Epidermal melanocyte (primary cell): ENCODE data around the gene WNK4.

Experiments used
- DNase-seq: peaks from one replicate; pipeline ENCODE4 v3.0.0; 2011; ENCODE audit warnings: low spot score; ENCODE audit not compliant: insufficient read length

WNK4 gene

DNA sequence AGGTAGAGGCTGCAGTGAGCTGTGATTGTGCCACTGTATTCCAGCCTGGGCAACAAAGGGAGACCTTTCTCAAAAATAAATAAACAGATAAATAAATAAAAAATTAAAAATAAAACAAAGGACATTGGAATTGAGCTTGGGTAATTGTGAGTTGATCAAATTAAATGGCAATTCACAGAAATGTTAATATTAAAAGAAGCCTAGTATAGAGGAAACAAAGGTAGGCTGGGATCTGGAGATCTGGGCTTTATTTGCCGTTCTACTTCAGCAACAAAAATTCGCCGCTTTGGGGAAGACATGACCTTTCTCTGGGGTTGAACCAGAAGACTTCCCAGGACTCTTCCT is 7.5 kb upstream of the WNK4 start:
- DNase-seq, result no peak

DNA sequence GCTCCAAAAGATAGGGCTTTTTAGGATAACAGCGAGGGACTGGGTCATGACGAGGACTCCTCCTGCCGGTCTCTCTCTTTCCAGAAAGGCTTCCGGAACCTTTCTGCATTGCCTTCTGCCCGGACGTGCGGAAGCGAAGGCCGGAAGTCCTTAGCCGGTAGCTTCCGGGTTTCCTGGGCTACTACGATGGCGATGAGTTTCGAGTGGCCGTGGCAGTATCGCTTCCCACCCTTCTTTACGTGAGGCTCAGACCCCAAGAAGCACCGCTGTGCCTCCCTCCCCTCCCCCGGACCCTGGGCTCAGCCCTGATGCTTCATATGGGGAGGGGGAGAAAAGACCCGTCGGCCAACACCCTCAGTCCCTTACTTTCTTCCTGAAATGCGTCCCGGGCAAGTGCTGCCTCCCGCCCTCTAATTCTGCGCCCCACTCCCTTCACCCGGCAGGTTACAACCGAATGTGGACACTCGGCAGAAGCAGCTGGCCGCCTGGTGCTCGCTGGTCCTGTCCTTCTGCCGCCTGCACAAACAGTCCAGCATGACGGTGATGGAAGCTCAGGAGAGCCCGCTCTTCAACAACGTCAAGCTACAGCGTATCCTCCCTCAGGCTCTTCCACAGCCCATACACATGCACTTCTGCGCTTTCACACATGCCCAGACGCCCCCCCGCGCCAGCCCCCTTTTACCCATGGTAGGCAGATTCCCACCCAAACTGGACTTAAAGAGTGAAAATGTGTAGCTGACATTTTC is 6.9 kb upstream of the WNK4 start, which contains the start of gene VPS25:
Gene VPS25, plus strand, starts transcription at position 160 of the 746 bp plus-strand sequence. Its CDS starts 27 bp downstream, at position 187.
- peak; percentile 91 for DNase-seq

- DNase-seq, result no peak
Observed at GRCh38 chr17:42774066-42774745, 6.2 kb upstream of the WNK4 start.

DNA sequence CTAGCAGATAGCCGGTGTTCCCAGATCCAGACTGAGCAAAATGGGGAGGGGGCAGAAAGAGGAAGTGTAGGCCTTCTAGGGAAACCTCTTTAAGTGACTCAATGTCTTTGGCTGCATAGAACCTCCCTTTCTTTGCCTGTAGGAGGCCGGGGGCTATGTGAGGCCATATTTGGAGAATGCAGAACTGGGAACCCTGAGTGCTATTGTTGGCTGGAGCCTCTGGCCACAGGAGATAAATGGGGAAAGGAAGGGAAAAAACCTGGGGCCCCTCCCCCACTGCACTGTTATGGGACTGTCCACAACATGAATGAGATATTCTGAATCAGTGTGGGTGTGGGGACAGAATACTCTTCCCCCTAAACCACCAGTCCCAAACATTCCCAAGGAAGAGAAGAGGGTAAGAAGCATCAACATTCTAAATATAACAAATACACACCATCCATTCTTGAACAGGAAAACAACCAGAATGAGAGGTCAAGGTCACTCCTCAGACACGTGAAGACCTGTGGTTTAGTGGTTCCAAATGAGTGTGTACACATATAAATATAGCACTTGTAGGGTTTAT is 4.8 kb upstream of the WNK4 start:
- no peak for DNase-seq

DNA sequence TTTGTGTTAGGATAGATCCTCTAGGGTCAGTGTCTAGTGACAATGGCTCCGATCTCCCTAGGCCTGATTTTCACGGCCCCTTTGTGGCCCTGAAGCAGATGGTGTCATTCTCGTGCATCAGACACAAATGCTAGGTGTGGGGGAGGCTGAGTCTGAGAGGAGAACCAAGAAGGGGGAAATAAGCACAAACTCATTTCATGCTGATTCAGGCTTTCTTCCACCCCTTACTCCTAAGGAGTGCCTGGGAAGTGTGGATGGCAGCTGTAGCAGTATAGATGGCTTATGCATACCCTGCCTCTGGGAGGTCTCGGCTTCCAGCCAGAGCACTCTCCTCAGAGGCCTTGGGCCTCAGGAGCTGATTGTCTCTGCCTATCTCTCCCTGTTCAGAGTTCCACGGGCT is 1.8 kb upstream of the WNK4 start:
- no peak for DNase-seq

DNA sequence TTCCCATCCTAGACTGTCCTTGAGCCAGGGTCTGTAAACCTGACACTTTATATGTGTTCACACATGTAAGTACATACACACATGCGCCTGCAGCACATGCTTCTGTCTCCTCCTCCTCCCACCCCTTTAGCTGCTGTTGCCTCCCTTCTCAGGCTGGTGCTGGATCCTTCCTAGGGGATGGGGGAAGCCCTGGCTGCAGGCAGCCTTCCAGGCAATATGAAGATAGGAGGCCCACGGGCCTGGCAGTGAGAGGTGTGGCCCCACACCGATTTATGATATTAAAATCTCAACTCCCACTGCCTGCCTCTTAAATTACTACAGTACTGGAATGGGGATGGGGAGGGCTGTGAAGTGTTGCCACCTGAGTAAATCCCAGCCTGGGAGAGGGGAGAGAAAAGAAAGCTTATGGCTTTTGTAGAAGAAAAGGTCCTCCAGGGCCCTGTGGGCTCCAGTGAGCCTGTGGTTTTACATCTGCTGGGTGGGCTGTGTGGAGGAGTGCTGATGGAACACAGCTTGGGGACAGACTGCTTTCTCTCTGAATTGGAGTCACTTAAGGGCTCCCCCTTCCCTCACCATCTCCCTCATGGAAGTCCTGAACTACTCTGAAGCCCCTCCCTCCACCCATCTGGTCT is 990 bp upstream of the WNK4 start:
- no peak for DNase-seq

DNA sequence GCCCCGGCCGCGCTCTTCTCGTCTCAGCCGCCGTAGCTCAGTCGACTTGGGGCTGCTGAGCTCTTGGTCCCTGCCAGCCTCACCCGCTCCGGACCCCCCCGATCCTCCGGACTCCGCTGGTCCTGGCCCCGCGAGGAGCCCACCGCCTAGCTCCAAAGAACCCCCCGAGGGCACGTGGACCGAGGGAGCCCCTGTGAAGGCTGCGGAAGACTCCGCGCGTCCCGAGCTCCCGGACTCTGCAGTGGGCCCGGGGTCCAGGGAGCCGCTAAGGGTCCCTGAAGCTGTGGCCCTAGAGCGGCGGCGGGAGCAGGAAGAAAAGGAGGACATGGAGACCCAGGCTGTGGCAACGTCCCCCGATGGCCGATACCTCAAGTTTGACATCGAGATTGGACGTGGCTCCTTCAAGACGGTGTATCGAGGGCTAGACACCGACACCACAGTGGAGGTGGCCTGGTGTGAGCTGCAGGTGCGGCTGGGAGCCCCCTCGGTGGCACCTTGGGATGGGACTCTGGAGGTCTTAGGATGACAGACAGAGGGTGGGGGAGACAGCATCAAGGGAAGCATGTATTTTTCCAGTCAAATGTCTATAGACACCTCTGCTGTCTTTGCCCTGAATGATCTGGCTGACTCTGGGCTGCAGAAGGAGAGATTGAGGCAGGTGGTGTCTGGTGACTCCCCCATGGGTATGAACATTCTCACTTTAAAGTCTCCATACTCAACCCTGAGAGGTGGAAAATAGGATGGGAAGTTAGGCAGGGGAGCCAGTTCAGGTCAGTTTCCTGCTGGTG is 635 bp downstream of the WNK4 start:
- DNase-seq, result no peak

DNA sequence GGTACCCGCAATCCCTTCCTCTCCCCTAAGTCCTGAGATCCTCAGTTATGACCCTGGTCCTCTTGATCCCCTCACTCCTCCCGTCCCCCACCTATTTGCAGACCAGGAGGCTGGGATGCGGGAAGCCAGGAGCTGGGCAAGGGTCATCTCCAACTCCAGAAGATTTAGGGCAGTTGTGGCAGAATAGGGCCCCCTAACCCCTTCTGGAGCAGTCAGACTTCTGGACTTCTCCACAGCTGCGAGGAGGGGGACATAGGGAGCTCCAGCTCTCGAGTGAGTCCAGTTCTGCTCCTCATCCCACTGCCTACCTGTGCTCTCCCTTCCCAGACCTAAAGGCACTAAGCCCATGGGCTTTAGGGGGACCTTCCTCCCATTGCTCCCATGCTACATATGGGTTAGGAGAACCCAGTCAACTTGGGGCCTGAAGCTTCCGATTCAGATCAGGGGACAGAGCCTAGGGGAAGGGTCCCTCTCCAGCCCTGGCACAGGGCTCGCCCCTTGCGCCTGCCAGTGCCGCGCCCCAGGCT is 1.3 kb downstream of the WNK4 start:
- no peak for DNase-seq

DNA sequence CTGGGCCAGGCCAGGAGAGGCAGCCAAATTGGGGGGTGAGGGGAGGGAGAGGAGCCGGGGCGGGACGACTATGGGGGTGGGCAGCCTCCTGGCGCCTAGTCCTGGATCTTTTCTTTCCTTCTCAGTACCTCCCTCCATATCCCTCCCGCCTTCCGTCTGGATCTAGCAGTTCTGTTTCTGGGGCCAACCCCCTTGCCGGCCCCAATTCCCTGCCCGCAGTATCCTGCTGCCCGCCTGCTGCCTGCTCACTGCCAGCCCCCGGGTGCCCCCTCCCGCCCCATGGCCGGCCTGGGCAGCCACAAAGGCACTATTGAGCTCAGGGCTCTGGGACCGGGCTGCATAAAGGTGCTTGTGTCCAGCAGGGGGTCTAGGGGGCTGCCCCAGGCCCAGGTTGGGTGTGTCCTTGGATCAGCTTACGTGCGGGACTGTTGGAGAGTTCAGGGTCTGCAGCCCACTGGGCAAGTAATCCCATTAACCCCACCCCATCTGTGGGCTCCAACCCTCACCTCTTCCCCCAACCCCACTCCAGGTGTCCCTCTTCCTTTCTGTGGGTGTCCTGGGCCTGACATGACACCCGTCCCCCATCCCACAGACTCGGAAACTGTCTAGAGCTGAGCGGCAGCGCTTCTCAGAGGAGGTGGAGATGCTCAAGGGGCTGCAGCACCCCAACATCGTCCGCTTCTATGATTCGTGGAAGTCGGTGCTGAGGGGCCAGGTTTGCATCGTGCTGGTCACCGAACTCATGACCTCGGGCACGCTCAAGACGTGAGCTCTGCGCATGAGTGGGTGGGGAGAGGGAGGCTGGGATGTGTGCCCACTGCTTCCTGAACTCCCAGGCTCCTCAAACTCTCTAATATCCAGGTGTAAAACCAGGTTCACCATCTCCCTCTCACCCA is 2.0 kb downstream of the WNK4 start:
- DNase-seq, result no peak

GRCh38 chr17:42783062-42783790 is 2.8 kb downstream of the WNK4 start:
- no peak for DNase-seq

GRCh38 chr17:42783791-42784138 is 3.4 kb downstream of the WNK4 start:
- DNase-seq, result no peak

GRCh38 chr17:42784409-42784808 is 4.0 kb downstream of the WNK4 start:
- no peak for DNase-seq

DNA sequence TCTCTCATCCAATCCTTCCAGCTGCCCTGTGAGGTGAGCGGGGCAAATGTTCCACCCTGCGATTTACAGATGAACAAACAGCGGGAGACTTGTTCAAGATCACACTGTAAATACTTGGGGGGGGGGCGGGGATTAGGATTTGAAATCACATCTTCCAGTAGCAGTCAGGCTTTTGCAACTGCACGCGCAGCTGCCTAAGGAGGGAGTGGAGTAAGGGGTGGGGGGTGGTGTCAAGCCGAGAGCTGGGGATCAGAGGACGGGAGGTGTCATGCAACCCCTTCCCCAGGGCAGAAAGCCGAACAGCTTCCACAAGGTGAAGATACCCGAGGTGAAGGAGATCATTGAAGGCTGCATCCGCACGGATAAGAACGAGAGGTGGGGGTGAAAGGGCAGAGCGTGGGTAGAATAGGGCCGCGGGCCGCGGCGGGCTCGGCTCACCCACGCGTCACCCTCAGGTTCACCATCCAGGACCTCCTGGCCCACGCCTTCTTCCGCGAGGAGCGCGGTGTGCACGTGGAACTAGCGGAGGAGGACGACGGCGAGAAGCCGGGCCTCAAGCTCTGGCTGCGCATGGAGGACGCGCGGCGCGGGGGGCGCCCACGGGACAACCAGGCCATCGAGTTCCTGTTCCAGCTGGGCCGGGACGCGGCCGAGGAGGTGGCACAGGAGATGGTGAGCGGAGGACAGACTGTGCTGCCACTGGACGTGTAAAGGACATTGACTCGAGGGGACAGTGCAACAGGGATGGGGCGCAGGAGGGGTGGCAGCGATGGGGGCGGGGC is 4.6 kb downstream of the WNK4 start:
- no peak for DNase-seq

- no peak for DNase-seq
Observed at GRCh38 chr17:42787266-42787665, 6.9 kb downstream of the WNK4 start.

DNA sequence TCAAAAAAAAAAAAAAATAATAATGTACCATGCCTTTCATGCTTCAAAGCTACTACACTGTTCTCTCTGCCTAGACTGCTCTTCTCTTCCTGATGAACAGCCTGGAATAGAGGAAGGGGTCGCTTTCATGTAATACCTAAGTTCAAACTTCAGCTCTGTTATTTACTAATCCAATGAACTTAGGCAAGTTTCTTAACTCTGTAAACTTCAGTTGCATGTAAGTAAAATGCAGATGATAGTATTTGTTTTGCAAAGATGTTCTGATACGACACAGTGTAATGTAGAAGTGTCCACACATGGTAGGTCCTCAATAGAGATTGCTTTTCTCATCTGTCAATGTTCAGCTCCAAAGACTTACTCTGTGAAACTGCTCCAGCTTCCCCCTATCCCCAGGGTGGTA is 11.5 kb downstream of the WNK4 start:
- no peak for DNase-seq

DNA sequence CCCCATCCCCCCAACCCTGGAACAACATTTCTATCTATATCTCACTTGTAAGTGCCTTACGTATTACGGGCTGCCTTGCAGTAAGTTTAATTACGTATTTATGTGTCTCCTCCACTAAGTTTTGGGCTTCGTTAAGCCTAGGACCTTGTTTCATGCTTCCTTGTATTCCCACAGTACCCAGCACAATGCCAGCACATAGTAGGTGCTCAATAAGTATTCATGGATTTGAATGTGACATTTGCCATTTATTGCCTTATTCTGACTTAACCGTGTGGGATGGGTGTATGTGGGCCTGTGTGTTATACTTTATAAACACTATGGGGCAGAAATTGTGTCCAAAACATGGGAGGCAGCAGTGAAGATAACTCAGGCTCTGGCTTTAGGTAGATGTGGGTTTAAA is 12.1 kb downstream of the WNK4 start:
- no peak for DNase-seq

DNA sequence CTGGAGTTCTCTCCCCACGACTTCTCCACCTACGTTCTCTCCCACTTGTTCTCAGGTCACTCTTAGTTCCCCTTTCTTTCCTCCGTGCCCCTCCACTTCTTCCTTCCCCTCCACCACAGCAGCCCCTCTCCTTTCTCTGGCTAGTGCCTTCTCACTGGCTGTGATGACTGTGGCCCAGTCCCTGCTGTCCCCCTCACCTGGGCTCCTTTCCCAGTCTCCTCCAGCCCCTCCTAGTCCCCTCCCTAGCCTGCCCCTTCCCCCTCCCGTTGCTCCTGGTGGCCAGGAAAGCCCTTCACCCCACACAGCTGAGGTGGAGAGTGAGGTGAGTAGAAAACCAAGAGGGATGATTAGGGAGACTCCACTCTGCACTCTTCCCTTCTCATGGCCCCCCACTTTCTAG is 14.7 kb downstream of the WNK4 start:
- DNase-seq, result no peak

DNA sequence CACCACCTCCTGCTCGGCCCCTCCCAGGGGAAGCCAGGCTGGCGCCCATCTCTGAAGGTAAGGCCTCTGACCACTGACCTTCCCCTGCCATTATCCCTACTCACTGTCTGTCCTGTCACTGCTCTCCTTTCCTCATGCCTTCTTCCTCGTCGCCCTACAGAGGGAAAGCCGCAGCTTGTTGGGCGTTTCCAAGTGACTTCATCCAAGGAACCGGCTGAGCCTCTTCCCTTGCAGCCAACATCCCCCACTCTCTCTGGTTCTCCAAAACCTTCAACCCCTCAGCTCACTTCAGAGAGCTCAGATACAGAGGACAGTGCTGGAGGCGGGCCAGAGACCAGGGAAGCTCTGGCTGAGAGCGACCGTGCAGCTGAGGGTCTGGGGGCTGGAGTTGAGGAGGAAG is 15.1 kb downstream of the WNK4 start:
- no peak for DNase-seq
